ENCODE measurements around the gene KDM5B.

DNA sequence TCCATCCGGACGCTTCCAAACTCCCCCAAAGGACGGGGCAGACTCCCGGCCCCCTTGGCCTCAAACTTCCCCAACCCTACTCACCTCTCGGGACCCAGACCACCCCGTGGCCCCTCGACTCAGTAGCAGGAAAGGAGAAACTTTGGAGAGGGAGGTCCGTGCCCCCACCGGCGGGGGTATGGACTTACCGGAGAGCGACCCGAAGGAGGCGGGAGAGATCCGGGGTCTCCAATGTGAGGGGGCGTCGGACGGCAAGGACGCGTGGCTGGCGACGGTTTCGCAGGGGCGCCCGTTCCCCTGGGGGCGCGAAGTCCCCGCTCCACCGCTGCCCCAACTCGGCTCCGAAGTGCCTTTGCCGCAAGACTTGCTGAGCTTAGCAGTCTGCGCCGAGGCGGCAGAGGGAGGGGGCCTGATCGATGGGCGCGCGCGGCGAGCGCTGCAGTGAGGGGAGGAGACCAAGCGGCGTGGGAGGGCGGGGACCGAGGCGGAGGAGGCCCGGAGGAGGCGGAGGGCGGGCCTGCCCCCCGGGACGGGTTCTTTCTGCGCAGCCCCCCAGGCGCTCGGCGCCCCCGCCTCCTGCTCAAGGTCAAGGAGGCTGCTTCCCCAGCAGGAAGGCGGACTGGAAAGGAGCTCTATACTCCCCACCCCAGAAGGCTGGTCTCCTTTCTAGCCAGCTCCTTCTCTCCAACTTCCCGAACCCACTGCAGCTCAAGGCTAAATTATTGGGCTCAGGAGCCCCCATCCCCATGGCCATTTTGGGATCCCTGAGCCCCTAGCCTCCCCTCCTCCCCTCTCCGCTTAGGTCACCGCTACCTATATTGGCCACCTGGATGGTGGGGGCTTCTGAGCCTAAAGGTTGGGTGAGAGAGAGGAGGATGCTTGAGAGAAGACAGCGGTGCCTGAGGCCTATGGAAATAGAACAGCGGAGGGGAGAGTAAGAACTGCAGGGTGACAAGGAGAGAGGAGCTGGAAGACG, 97.9 kb downstream of the KDM5B start, which contains the start of gene SYT2:
- TF ChIP-seq CTCF (IDR thresholded peaks at IDR 0.05) (no peak), POLR2A (IDR thresholded peaks at IDR 0.05) (no peak), POLR2AphosphoS5 (IDR thresholded peaks at IDR 0.05) (no peak)
